NCI-H1694 (cell line): ENCODE measurements around the gene DCAKD.
A peak's percentile ranks its signal among the peaks of the same experiment; 100 is the strongest.

Source experiments
- DNase-seq: peaks from one replicate; lab custom pipeline; 2025; lab: John Stamatoyannopoulos, UW

Gene DCAKD

DNA sequence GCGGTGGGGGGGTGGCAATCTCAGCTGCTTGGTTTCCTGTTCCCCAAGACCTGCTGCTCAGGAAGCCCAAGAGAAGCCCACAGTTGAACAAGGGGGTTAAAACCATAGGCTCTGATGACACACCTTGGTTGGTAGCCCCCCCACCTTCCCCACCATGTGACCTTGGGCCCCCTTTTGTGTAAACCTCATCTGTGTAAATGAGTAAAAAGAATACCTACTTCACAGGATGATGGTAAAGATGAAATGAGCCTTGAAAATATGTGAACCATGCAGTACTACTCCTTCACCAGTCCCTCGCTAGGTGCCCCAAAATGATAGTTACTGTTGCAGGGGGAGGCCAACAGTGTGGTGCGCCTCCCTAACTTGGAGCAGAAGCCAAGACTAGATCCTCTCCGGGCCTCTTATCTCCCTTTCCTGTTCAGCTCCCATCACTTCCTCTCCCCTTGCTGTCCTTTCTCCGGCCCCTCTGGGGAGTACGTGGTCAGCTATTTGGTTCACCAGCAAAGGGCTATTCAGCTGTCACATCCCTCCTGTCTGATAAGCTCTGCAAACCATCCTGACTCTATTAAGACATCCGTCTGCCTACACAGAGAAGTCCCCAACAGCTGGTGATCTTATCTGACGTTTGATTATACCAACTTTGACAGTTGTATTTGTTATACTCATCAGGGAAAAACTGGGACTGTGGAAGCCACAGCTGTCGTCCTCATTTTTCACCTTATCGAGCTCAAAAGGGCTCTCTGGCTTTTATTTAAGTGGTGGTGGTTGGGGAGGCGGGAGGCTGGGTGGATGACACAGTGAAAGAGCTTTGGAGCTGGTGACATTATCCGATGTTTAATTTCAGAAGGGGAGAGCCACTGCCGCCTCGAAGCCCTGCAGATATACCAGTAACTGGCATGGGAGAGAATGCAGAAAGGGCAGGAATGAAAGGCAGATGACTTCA is 19.9 kb downstream of the DCAKD start:
- DNase-seq, result peak; percentile 71

DNA sequence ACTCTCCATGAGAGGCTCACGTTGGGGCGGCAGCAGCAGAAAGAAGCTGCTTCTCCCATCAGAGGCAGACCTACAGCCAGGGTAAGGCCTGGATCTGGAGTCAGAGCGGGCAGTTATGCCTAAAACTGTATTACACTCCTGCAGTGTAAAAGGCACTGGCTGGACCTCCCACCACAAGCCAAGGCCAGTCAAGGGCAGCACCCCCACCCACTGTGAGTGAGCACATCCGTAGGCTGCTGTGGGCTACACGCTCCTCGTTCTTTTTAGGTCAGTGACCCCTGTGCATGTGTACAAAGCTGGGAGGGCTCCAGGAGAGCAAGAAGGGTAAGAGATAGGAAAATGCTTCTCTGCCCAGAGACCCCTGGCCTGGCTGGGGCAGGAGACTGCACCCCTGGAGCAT is 20.7 kb downstream of the DCAKD start:
- DNase-seq, result no peak

DNA sequence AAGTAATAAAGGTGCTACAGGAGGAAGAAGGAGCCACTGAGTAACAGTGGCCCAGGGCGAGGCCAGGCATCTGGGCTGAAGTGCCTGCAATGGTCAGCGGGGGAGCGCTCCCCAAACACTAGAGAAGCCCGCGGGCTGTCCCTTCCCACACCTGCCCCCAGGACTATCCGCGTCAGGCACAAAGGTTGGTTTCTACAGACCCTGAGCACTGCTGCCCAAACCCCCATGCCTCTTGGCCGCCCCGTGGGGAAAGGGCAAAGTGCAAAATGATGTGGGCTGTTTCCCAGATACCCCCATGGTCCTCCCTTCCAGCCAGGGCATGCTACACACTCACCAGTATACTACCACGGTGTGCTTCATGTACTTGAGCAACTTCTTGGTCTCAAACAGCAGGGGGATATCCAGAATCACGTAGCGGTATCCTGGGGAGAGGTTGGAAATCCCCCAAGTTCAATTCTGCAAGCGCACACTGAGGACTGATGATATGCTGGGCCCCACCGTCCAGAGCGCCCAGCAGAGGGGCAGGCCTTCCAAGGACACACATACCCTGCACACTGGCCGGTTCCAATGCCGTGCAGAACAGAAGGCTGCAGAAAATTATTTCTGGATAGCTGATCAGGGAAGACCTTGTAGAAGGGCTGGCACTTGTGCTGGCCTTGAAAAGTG is 21.5 kb downstream of the DCAKD start:
- DNase-seq, result no peak

DNA sequence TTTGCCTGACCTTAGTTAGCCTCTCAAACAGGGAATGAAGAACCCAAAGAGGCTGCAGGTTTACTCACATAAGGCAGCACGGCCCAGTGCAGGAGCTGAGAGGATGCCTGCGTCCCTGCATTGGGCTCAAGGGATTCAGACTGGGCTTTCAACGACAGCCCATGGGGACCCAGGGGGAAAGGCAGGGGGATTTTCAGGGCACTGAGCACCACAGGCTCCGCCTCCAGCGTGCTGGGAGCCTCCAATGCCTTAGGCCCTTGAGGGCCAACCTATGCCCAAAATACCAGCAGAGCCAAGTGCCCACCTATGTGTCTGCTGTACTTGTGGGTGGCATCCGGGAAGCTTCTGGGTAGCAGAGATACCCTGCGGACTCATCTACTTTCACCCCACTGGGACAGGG is 22.3 kb downstream of the DCAKD start:
- DNase-seq, result no peak

DNA sequence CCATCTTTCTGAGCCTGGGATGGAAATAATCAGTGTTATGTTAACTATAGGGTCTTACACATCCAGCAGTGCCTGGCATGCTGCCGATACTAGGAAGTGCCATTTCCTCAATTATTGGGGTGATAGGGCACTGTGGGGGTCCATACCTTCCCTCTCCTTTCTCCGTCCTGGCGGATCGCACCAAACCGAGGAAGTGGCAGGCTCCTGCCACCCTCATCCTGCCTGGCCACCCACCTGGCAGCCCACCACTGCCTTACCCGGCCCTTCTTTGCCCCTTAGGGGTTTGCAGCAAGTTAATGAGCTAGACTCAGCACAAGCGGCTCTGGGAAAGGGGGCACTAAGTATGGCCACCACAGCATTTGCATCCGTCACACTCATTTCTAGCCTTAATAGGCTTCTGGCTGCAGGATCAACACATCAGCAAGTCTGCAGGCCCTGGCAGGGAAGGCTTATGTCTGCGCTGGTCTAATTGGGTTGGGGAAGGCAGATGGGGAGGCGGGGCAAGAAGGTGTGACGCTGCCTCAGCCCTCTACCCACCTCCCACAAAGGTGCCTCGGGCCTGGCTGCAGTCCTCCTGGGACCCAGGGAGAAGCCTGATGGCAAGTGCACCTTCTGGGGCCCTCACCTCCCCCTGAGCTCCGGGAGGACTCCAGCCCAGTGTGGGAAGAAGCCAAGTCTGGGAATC is 28.6 kb downstream of the DCAKD start:
- peak; percentile 89 for DNase-seq

DNA sequence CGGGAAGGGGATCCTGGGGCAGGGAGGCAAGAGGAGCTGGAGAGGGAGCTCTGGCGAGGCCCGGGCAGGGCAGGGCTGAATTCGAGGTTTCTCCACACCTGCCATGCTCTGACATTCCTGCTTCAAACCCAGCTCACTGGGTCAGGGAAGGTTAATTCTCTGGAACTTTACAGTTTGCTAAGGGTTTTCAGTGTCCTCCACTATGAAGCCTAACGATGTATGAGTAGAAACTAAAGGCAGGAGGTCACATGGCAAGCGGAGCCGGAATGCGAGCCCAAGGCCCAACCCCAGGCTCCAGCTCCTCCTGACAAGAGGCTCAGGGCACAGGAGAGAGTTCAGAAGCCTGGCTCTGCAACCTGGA is 29.2 kb downstream of the DCAKD start:
- no peak for DNase-seq

DNA sequence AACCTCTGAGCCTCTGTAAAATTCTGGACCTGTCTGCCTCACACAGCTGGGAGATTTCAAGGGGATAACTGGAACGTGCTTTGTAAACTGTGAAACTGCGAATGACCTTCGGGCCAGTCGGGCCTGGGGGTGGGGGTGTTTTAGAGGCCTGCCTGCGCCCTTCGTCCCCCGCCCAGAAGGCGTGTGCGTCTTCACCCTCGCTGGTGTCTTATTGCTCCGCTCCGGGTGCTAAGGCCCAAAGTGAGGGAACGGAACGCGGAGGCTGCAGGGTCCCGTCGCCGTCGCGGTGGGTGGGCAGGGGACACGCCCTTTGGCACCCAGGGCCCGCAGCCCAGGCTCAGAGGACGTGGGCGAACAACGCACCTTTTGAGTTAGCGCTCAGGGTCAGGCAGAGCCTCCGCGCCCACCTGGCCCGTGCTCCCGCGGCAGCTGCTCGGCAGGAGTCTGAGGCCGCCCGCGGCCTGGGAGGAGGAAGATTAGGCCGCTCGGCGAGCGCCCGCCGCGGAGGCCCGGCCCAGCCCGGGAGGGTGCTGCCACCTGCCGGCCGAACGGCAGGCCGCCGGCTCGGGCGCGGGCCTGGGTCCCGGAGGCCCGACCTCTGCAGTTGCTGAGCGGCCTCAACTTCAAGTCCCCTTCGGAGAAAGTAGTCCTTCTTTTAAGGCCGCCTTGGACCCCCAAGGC is 29.7 kb downstream of the DCAKD start:
- no peak for DNase-seq

DNA sequence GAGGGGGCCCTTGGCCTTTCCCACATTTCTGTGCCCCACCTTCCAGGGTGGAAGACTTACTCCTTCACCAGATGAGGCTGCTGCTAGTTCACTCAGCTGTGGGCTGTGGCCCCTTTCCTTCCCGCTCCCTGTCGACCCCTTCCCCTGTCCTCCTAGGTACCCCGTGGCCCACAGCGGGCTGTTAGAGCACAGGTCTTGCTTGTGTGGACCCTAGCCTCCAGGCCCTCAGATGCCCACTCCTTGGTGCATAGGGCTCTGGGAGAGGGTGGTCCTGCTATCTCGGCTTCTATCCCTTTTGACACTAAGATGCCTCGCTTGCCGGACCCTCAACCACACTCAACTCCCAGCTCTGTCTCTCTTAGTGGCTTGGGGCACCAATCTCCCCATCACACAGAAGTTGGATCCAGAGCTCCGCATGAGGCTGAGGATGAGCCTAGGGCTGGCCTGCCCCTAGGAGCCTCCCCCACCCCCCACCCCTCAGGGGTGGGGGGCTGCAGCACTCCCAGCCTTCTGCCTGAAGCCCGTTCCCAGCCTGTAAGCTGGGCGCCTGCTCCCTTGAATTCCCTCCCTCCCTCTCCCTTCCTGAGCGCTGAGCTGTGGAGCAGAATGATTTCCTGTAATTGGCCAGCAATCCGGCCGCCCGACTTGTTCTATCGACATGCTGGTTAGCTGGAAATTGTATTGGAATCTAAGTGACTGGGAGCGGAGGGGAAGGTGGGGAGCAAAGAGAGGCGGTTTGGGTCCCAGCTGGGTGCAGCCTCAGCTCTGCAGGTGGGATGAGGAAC is 30.9 kb downstream of the DCAKD start:
- DNase-seq, result no peak

DNA sequence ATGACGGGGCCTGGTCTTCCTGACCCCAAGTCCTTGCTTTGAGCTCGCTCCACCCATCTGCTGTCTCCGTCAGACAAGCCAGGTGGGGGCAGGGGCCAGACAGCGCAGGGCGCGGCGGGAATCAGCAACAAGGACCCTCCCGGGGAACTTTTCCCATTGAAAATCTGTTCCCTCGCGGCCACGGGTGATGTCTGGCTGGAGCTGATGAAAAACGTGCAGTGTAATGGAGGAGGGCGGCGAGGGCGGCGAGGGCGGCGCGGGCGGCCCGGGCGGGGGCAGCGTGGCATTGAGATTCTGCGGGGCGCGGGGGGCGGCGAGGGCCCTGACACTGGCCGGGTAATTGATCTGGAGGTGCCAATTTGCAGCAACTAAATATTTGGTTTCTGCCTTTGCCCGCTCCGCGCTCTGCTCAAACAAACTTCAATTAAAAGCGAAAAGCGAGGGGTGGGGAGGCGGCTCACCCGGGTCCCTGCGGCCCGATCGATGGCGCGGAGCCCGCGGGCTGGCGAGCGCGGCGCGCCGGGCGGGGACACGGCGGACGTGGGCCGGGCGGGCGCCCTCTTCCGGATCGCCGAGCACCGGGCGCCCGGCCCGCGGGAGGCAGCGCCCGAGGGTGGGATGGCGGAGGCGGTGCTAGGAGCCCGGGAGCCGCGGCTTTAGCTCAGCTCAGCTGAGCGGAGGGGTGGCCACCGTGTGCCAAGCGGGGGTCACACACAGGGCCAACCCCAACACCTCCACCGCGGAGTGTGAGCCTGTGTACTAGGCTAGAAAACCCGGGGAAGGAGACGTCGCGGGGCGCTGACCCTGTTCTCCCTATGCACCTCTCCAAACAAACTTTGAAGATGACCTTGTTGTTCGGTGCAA is 32.4 kb downstream of the DCAKD start:
- peak; percentile 29 for DNase-seq

DNA sequence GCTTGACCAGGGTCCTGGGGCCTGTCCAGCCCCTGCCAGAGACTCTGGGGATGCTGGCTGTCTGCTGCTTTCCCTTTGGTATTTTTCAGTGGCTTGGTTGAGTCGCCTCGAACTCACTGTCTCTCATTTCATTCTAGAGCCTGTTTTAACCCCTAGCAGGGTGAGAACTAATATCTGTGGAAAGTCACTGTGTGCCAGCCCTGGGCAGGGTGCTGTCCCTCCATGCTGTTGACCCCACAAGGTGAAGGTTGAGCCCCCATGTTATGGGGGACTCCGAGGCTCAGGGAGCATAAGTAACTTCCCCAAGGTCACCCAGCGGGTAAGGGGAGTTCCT is 33.0 kb downstream of the DCAKD start:
- no peak for DNase-seq

DNA sequence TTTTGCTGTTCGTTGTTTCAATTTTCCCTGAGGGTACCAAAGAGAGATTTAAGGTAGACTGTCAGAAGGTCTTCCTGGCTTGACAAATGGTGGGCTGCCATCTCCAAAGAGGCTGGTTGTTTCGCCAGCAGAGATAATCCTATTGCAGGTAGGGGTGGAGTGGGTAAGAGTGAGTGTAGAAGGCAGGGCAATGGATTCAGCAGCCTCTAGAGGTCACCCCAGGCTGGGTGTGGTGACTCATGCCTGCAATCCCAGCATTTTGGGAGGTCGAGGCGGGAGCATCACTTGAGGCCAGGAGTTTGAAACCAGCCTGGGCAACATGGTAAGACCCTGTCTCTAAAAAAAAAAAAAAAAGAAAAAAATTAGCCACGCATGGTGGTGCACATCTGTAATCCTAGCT is 34.6 kb downstream of the DCAKD start:
- no peak for DNase-seq

DNA sequence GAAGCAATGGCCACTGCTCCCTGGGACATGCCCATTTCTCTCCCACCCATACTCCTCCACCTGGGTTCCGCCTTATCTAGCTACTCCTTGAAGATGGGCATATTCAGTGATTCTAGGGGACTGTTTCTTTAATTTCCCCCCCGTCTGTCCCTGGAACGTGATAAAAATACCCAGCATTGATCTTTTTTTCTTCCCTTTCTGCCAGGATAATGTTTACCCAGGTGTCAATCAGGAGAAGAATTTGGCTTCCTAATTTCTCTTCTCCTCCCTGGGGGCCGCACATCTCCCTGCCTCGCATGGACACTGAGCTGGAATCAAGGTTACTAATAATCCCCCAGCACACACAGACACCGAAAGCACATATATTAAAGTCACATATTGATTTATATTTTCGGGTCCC is 35.2 kb downstream of the DCAKD start:
- no peak for DNase-seq

DNA sequence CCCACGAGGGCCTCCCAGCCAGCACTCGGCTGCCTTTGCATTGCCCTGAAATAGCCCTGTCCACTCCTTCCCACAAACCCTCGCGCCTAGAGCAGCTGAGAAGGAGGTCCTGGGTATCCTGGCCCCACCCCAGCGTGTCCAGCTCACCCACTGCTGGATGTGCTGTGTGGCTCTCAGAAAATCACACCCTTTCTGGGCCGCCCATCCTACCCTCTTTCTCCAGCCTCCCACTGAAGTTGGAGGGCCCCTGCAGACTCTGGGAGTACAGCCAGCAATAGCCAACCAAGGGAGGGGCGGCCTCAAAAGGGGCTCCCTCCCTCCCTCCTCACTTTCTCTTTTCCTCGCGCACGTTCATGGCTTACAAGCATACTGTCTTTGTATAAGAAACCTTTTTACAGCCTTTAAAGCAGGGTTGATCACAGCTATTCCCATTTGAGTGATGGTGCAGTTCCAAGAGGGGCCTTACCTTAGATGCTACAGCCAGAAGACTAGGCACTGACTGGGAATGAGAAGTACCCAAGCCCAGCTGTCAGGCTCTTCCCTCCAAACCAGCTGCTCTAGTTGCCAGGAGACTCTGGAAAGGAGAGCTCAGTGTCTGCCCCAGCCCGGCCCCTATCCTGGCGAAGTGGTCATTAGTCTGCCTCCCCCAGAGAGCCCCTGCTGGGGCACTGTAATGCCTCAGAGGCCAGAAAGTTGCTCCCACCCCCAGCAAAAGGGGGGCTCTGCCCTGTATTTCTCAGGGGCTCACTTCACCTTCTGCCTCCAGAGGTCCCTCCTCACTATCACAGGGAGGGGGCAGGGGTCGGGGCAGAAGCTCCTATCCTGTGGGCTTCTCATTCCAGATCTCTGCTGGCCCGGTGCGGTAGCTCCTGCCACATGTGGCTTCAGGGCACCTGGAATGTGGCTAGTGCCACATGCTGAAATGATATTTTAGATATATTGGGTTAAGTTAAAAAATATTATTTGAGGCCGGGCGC is 38.1 kb downstream of the DCAKD start:
- DNase-seq, result peak; percentile 82

DNA sequence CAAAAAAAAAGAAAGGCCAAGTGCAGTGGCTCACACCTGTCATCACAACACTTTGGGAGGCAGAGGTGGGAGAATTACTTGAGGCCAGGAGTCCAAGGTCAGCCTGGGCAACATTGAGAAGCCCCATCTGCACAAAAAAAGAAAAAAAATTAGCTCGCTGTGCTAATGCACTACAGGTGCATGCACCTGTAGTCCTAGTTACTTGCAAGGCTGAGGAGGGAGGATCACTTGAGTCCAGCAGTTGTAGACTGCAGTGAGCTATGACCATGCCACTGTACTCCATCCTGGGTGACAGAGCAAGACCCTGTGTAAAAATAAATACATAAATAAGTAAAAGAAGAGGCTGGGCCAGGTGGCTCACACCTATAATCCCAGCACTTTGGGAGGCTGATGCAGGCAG is 39.7 kb downstream of the DCAKD start:
- DNase-seq, result no peak

DNA sequence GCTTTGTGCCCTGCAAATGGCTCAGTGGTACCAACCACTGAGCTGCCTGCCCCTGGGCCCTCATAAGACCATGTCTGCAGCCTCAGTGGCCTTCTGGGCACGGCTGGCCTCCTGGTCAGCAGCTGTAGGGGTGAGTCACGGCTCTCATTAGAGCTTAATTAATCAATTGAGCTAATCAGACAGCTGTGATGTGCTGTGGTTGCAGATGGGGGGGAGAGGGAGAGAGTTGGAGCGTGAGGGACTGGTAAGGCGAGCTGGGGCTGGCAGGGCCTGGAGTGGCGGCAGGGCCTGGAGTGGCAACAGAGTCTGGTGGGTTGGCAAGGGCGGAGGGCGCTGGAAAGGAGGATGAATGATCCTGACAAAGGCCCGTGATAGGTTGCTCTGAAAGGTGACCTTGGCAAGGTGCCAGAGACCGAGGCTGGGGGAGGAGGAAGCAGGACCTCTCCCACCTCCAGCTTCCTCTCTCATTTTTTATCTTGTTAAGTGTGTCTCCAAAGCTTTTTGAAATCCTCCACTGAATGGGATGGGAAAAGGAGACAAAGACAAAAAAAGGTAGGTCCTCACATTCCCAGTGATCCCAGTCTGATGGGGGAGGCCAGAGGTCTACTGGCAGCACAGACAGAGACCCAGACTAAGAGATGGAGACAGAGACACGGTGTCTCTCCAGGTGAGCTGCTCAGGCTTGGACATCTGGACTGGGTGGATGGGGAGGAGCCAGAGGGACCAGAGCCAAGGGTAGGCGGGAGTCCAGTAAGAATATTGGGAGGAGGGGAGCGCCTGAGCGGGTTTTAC is 41.6 kb downstream of the DCAKD start:
- no peak for DNase-seq

DNA sequence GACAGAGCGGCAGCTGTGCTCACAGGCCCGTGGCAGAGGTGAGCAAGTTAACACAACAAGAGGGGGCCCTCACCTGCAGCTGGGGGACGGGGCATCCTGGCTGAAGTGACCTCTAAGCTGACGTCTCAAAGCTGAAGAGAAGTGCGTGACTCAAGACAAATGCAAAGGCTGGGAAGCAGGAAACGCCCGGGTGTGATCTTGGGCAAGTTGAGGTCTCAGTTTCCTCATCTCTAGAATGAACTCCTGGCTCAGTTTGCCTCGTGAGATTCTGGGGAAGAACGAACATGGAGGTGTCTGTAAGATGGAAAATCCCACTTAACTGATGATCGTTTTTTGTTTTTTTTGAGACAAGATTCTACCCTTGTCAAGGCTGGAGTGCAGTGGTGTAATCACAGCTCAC is 43.2 kb downstream of the DCAKD start:
- no peak for DNase-seq

DNA sequence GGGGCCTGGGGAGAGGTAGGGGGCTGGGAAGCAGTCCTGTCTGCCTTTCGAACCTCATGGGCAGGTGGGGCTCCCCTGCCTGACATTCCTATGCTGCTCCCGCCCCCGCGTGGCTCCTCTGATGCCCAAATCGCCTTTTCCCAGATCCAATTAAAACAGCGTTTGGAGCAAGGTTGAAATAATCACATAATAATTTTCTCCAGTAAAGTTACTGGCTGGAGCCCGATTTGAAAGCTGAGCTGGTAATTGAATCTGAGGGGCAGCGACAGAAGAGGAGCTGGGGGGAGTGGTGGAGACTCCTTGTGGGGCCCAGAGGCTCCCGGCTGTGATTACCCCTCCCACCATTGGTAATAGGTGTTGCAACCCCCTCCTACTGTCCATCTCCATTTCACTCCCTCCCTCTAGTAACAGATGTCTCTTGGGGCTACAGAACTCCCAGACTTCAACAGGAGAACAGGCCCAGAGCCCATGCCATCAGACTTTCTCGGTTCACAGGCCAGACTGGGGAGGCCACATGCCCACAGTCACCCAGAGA is 44.4 kb downstream of the DCAKD start:
- peak; percentile 23 for DNase-seq

DNA sequence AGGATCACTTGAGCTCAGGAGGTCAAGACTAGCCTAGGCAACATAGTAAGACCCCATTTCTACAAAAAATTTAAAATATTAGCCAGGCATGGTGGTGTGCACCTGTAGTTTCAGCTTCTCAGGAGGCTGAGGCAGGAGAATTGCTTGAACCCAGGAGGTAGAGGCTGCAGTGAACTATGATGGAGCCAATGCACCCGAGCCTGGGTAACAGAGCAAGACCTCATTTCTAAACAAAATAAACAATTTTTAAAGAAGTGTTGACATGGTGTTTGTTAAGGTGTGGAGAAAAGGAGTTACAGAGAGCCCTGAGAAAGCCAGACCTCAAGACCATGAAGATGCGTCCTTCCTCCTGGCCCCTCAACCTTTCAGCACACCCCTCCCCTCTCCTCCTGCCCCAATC is 45.7 kb downstream of the DCAKD start:
- no peak for DNase-seq
